Gastroesophageal sphincter (tissue), 4 donors: ENCODE results near the gene HMGN2. TPM values are rescaled to one million over a fixed set of nuclear protein-coding genes. Genes with fewer than 3 reads are reported as not detected.

Source experiments
- ATAC-seq: fragments of 150-250 bp; one replicate; pipeline ENCODE4 v1.9.1; 2016; ENCODE audit warnings: mild to moderate bottlenecking, moderate library complexity
- H3K27ac ChIP-seq, 4 donors: fragments of 200-600 bp; sonication (generic) in 3 of 4; 1 replicate in 3 of 4; 2 replicates in 1 of 4; pipeline ENCODE4 v1.5.1; 2016 to 2019
- H3K27me3 ChIP-seq: fragments of 200-600 bp; sonication (generic); one replicate; pipeline ENCODE4 v1.5.1; 2019
- H3K36me3 ChIP-seq, 2 donors: fragments of 200-600 bp; sonication (generic); one replicate each; pipeline ENCODE4 v1.5.1; 2019; ENCODE audit warnings: control low read depth in 1 of 2
- H3K4me1 ChIP-seq, 3 donors: fragments of 200-600 bp; sonication (generic); 1 replicate in 2 of 3; 2 replicates in 1 of 3; pipeline ENCODE4 v1.5.1; 2016 to 2019; ENCODE audit warnings: control low read depth in 2 of 3
- H3K4me3 ChIP-seq, 2 donors: fragments of 200-600 bp; sonication (generic); one replicate each; pipeline ENCODE4 v1.5.1; 2019; ENCODE audit warnings: mild to moderate bottlenecking in 1 of 2, moderate library complexity in 1 of 2
- H3K9me3 ChIP-seq, 3 donors: fragments of 200-600 bp; sonication (generic); one replicate each; pipeline ENCODE4 v1.5.1; 2017 to 2019; ENCODE audit warnings: control low read depth in 2 of 3
- CTCF ChIP-seq, 4 experiments: fragments of 200-600 bp in 2 of 4; fragments of 450-650 bp in 2 of 4; sonication (generic) in 1 of 4; IDR thresholded peaks; one replicate each; pipeline ENCODE4 v1.5.1; 2017 to 2019; ENCODE audit warnings: antibody characterized with exemption in 4 of 4, mild to moderate bottlenecking in 2 of 4, moderate library complexity in 2 of 4
- EP300 ChIP-seq: sonication (generic); formaldehyde crosslinking; IDR thresholded peaks from one replicate; pipeline ENCODE4 v1.6.1; 2017; ENCODE audit warnings: antibody characterized with exemption, mild to moderate bottlenecking
- POLR2A ChIP-seq, 2 donors: fragments of 450-650 bp; IDR thresholded peaks; one replicate each; pipeline ENCODE4 v1.6.1; 2017; ENCODE audit warnings: antibody characterized with exemption in 2 of 2, mild to moderate bottlenecking in 2 of 2, moderate library complexity in 1 of 2
- POLR2AphosphoS5 ChIP-seq: sonication (generic); formaldehyde crosslinking; IDR thresholded peaks from one replicate; pipeline ENCODE4 v1.6.1; 2017; ENCODE audit warnings: antibody characterized with exemption
- WGBS, 2 donors: methylation state at CpG; one replicate each; pipeline ENCODE4 v1.1.5; 2018; ENCODE audit warnings: low coverage in 1 of 2; 5-methylcytosine and 5-hydroxymethylcytosine counted together
- total RNA-seq, 4 donors: library from RNA; depleted of rRNA; stranded (reverse); fragments of >200 nt; gene quantifications; one replicate each; pipeline ENCODE4 v1.1.0, GENCODE V29; 2016

The HMGN2 gene
- total RNA-seq, 4 donors from 2014 or later: 128 to 288 (median 252) TPM

GRCh38 chr1:26483980-26484379, 11.7 kb downstream of the HMGN2 start:
- Histone ChIP-seq H3K9me3 (no peaks in the 10 kb centered on the region), H3K4me3 (no peak overlapping the region), H3K36me3 (peaks cover 0 to 24% of the 10 kb centered on the region in 2 donors), H3K27ac (no peak overlapping the region), H3K27me3 (no peaks in the 10 kb centered on the region), H3K4me1 (no peaks in the 10 kb centered on the region)
- no peak for ATAC-seq
- 80 to 81% methylated on average over 2 of the region's 2 CpGs for WGBS, 2 donors
- TF ChIP-seq CTCF (IDR thresholded peaks at IDR 0.05) (no peak), EP300 (no peak), POLR2AphosphoS5 (no peak), POLR2A (IDR thresholded peaks at IDR 0.05) (no peak)

GRCh38 chr1:26490155-26490554, 17.9 kb downstream of the HMGN2 start:
- ATAC-seq: no peak
- WGBS, 2 donors: 87 to 89% methylated on average over 4 of the region's 4 CpGs
- H3K4me3 ChIP-seq: no peak overlapping the region
- H3K36me3 ChIP-seq: no peaks in the 10 kb centered on the region
- no peaks in the 10 kb centered on the region for H3K9me3 ChIP-seq
- no peak for TF ChIP-seq EP300
- no peak for TF ChIP-seq POLR2AphosphoS5
- TF ChIP-seq POLR2A (IDR thresholded peaks at IDR 0.05): no peak
- TF ChIP-seq CTCF (IDR thresholded peaks at IDR 0.05): no peak
- H3K27ac ChIP-seq: no peak overlapping the region
- no peaks in the 10 kb centered on the region for H3K27me3 ChIP-seq
- no peaks in the 10 kb centered on the region for H3K4me1 ChIP-seq

- H3K27ac ChIP-seq: no peak overlapping the region
- no peaks in the 10 kb centered on the region for H3K27me3 ChIP-seq
- ATAC-seq: no peak
- H3K4me1 ChIP-seq: no peaks in the 10 kb centered on the region
- no peaks in the 10 kb centered on the region for H3K36me3 ChIP-seq
- 62 to 64% methylated on average over 2 to 3 of the region's 3 CpGs for WGBS, 2 donors
- no peak for TF ChIP-seq EP300
- no peak for TF ChIP-seq CTCF (IDR thresholded peaks at IDR 0.05)
- no peak for TF ChIP-seq POLR2A (IDR thresholded peaks at IDR 0.05)
- TF ChIP-seq POLR2AphosphoS5: no peak
- H3K4me3 ChIP-seq: no peak overlapping the region
- H3K9me3 ChIP-seq: no peaks in the 10 kb centered on the region
These were observed 21.0 kb downstream of the HMGN2 start for GRCh38 chr1:26493267-26493666.

GRCh38 chr1:26493938-26494337, 21.7 kb downstream of the HMGN2 start:
- WGBS, 2 donors: 86% methylated on average over 3 of the region's 3 CpGs; no CpG with 5 or more reads in 1 of the 2 donors
- TF ChIP-seq CTCF (IDR thresholded peaks at IDR 0.05): no peak
- TF ChIP-seq POLR2AphosphoS5: no peak
- no peak for TF ChIP-seq POLR2A (IDR thresholded peaks at IDR 0.05)
- no peak for TF ChIP-seq EP300
- H3K9me3 ChIP-seq: no peaks in the 10 kb centered on the region
- H3K27ac ChIP-seq: no peak overlapping the region
- no peak for ATAC-seq
- no peaks in the 10 kb centered on the region for H3K4me1 ChIP-seq
- H3K36me3 ChIP-seq: no peaks in the 10 kb centered on the region
- no peaks in the 10 kb centered on the region for H3K27me3 ChIP-seq
- H3K4me3 ChIP-seq: no peak overlapping the region

- TF ChIP-seq POLR2A (IDR thresholded peaks at IDR 0.05) (no peak), POLR2AphosphoS5 (no peak), CTCF (IDR thresholded peaks at IDR 0.05) (no peak), EP300 (no peak)
- Histone ChIP-seq H3K9me3 (no peaks in the 10 kb centered on the region), H3K27me3 (no peaks in the 10 kb centered on the region), H3K27ac (no peak overlapping the region), H3K4me3 (no peak overlapping the region), H3K4me1 (peaks cover 0 to 23% (median 7%) of the 10 kb centered on the region in 3 donors), H3K36me3 (no peaks in the 10 kb centered on the region)
- no peak for ATAC-seq
- 10 to 28% methylated on average over 2 to 4 of the region's 4 CpGs for WGBS, 2 donors
These were observed 24.6 kb downstream of the HMGN2 start for GRCh38 chr1:26496861-26497260.
